ENCODE results near the gene MRPL28. TPM values are rescaled to one million over a fixed set of nuclear protein-coding genes. Genes with fewer than 3 reads are reported as not detected.

MRPL28 gene
- total RNA-seq, 1 donor from 2014 or later: 82.2 TPM

DNA sequence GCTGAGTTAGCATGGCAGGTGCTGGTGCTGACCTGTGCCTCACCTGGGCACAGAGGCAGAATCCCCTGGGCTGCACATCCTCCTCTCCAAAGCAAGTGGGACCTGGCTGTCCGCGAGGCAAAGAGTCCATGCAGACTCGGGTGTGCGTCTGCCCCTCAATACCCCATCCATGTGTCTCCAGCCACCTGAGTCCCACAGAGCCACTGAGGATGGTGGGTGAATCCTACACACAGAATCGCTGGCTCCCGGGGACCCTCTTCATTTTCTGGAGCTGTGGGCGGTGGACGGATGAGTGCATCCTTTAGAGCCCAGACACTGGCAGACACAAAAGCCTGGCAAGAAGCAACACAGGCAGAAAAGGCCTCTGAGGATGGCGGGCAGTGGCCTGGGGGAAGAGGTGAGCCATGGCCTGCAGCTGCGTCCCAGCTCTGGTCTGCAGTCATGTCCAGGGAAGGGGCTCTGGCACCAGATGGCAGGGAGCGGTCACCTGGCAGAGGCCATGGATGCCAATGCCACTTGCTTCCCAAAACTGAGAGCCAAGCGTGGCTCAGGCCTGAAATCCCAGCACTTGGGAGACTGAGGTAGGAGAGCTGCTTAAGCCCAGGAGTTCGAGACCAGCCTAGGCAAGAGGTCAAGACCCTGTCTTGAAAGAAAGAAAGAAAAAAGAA lies 47.7 kb downstream of the MRPL28 start:
- H3K4me3 Mint-ChIP-seq: no peak overlapping the region
- no peak for TF ChIP-seq EZH2phosphoT487 (IDR thresholded peaks at IDR 0.05)
- TF ChIP-seq EZH2 (IDR thresholded peaks at IDR 0.05): no peak
- TF ChIP-seq, protein P1, sequence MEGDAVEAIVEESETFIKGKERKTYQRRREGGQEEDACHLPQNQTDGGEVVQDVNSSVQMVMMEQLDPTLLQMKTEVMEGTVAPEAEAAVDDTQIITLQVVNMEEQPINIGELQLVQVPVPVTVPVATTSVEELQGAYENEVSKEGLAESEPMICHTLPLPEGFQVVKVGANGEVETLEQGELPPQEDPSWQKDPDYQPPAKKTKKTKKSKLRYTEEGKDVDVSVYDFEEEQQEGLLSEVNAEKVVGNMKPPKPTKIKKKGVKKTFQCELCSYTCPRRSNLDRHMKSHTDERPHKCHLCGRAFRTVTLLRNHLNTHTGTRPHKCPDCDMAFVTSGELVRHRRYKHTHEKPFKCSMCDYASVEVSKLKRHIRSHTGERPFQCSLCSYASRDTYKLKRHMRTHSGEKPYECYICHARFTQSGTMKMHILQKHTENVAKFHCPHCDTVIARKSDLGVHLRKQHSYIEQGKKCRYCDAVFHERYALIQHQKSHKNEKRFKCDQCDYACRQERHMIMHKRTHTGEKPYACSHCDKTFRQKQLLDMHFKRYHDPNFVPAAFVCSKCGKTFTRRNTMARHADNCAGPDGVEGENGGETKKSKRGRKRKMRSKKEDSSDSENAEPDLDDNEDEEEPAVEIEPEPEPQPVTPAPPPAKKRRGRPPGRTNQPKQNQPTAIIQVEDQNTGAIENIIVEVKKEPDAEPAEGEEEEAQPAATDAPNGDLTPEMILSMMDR (IDR thresholded peaks at IDR 0.05): no peak
- peaks cover 4% of the 10 kb centered on the region for H3K36me3 Mint-ChIP-seq
- no peak overlapping the region for H3K27ac Mint-ChIP-seq
- H3K9ac ChIP-seq: no peak overlapping the region
- H3K4me3 ChIP-seq: no peak overlapping the region
- peaks cover 10% of the 10 kb centered on the region for H3K4me1 ChIP-seq
- peaks cover 87% of the 10 kb centered on the region for H4K20me1 ChIP-seq (ENCODE audit: low read depth)
- no peak overlapping the region for H3K27ac ChIP-seq
- no peaks in the 10 kb centered on the region for H3K36me3 ChIP-seq
- H3F3A ChIP-seq (ENCODE audit: low read depth): peaks cover 7% of the 10 kb centered on the region
- no peak for DNase-seq (ENCODE audit: low spot score)
- no peak overlapping the region for H3K4me2 ChIP-seq
- H3K79me2 ChIP-seq (ENCODE audit: low read depth): peaks cover 78% of the 10 kb centered on the region
- H2AFZ ChIP-seq (replicated peaks): no peak overlapping the region
- H3K27me3 Mint-ChIP-seq (ENCODE audit: insufficient read depth, low read depth): no peaks in the 10 kb centered on the region
- no peaks in the 10 kb centered on the region for H3K9me3 Mint-ChIP-seq
- H3K27me3 ChIP-seq: no peaks in the 10 kb centered on the region
- H3K9me3 ChIP-seq (ENCODE audit: low read depth): no peaks in the 10 kb centered on the region
- peaks cover 11% of the 10 kb centered on the region for H3K4me1 Mint-ChIP-seq

DNA sequence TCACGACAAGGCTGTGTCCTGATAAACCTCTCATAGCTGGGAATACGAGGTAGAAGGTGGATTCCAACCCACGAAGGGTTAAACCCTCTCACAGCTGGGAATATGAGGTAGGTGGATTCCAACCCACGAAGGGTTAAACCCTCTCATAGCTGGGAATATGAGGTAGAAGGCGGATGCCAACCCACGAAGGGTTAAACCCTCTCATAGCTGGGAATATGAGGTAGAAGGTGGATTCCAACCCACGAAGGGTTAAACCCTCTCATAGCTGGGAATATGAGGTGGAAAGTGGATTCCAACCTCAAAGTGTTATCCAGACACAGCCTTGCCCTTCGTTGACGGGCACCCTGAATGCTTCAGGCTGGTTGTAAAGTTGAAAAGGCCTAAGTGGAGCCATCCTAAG lies 48.8 kb downstream of the MRPL28 start:
- H3K9me3 Mint-ChIP-seq: no peaks in the 10 kb centered on the region
- peaks cover 4% of the 10 kb centered on the region for H3K36me3 Mint-ChIP-seq
- Histone ChIP-seq H4K20me1 (ENCODE audit: low read depth) (peaks cover 89% of the 10 kb centered on the region), H3K4me3 (no peak overlapping the region), H3K79me2 (ENCODE audit: low read depth) (peaks cover 77% of the 10 kb centered on the region), H3K27ac (no peak overlapping the region), H3K27me3 (no peaks in the 10 kb centered on the region), H2AFZ (replicated peaks) (no peak overlapping the region), H3K9me3 (ENCODE audit: low read depth) (no peaks in the 10 kb centered on the region), H3K4me1 (peaks cover 10% of the 10 kb centered on the region), H3F3A (ENCODE audit: low read depth) (peaks cover 7% of the 10 kb centered on the region), H3K4me2 (no peak overlapping the region), H3K36me3 (no peaks in the 10 kb centered on the region), H3K9ac (no peak overlapping the region)
- H3K27ac Mint-ChIP-seq: no peak overlapping the region
- TF ChIP-seq EZH2phosphoT487 (IDR thresholded peaks at IDR 0.05) (no peak), EZH2 (IDR thresholded peaks at IDR 0.05) (no peak)
- TF ChIP-seq, protein P1 (IDR thresholded peaks at IDR 0.05): no peak
- no peaks in the 10 kb centered on the region for H3K27me3 Mint-ChIP-seq (ENCODE audit: insufficient read depth, low read depth)
- H3K4me3 Mint-ChIP-seq: no peak overlapping the region
- no peak for DNase-seq (ENCODE audit: low spot score)
- peaks cover 6% of the 10 kb centered on the region for H3K4me1 Mint-ChIP-seq

DNA sequence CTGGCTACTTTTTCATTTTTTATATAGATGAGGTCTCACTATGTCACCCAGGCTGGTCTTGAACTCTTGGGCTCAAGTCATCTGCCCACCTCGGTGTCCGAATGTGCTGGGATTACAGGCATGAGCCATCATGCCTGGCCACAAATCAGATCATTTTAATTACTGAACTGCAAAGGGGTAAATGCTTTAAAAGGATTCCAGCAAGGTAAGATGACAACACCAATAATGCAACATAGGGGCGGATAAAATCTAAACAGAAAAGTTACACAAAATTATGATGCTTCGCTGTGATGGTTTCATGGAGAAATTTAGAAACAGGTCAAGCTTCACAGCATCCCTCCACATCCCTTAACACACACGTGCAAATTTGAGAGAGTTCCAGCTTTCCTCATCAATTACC lies 50.1 kb downstream of the MRPL28 start:
- Mint-ChIP-seq H3K4me3 (no peak overlapping the region), H3K9me3 (no peaks in the 10 kb centered on the region), H3K4me1 (peaks cover 7% of the 10 kb centered on the region), H3K27ac (no peak overlapping the region), H3K36me3 (peaks cover 6% of the 10 kb centered on the region), H3K27me3 (ENCODE audit: insufficient read depth, low read depth) (no peaks in the 10 kb centered on the region)
- Histone ChIP-seq H3K27ac (no peak overlapping the region), H3K4me1 (peaks cover 10% of the 10 kb centered on the region), H3F3A (ENCODE audit: low read depth) (peaks cover 7% of the 10 kb centered on the region), H3K27me3 (no peaks in the 10 kb centered on the region), H3K4me2 (no peak overlapping the region), H3K79me2 (ENCODE audit: low read depth) (peaks cover 76% of the 10 kb centered on the region), H3K4me3 (no peak overlapping the region), H2AFZ (replicated peaks) (no peak overlapping the region), H4K20me1 (ENCODE audit: low read depth) (peaks cover 83% of the 10 kb centered on the region), H3K9me3 (ENCODE audit: low read depth) (no peaks in the 10 kb centered on the region), H3K36me3 (no peaks in the 10 kb centered on the region), H3K9ac (no peak overlapping the region)
- no peak for TF ChIP-seq EZH2phosphoT487 (IDR thresholded peaks at IDR 0.05)
- TF ChIP-seq, protein P1 (IDR thresholded peaks at IDR 0.05): no peak
- DNase-seq (ENCODE audit: low spot score): no peak

Measured in neural progenitor cell (in vitro differentiated cells).